GM21381 (cell line): Measurements from ENCODE around the gene VIPAS39.
"Not testable (repeated sequence)": the region's sequence is repeated elsewhere in the genome, so short reads cannot be mapped to it uniquely, and the experiment has no call there.

ENCODE experiments used
- ATAC-seq: cut with Tn5 transposase; IDR thresholded peaks from one replicate; pipeline ENCODE4 v1.9.1; 2021; ENCODE audit warnings: mild to moderate bottlenecking, moderate library complexity; ENCODE audit not compliant: unreplicated experiment

VIPAS39 gene

GRCh38 chr14:77470224-77470870, 12.9 kb upstream of the VIPAS39 start:
- ATAC-seq, result no peak

GRCh38 chr14:77469539-77469938, 12.1 kb upstream of the VIPAS39 start:
- ATAC-seq, result no peak

GRCh38 chr14:77469067-77469505, 11.7 kb upstream of the VIPAS39 start:
- no peak for ATAC-seq

- ATAC-seq, result no peak
Measured at GRCh38 chr14:77467801-77468200, 10.4 kb upstream of the VIPAS39 start.

GRCh38 chr14:77459072-77459723, 1.8 kb upstream of the VIPAS39 start:
- no peak for ATAC-seq

GRCh38 chr14:77458249-77458950, 999 bp upstream of the VIPAS39 start:
- peak; percentile 14 for ATAC-seq

GRCh38 chr14:77457115-77457521, 283 bp downstream of the VIPAS39 start:
- no peak for ATAC-seq

GRCh38 chr14:77455966-77456640, 1.3 kb downstream of the VIPAS39 start:
- ATAC-seq, result no peak

GRCh38 chr14:77442196-77442595, 15.2 kb downstream of the VIPAS39 start:
- ATAC-seq, result no peak

GRCh38 chr14:77439861-77440260, 17.5 kb downstream of the VIPAS39 start:
- ATAC-seq, result no peak

GRCh38 chr14:77438596-77438995, 18.8 kb downstream of the VIPAS39 start:
- no peak for ATAC-seq

- no peak for ATAC-seq
Measured at GRCh38 chr14:77436042-77436441, 21.4 kb downstream of the VIPAS39 start.

- ATAC-seq, result no peak
Measured at GRCh38 chr14:77426396-77426795, 31.0 kb downstream of the VIPAS39 start.

- ATAC-seq, result no peak
Measured at GRCh38 chr14:77424862-77425261, 32.5 kb downstream of the VIPAS39 start.

- ATAC-seq, result no peak
Measured at GRCh38 chr14:77423423-77423822, 34.0 kb downstream of the VIPAS39 start, which contains the start of gene NOXRED1. NOXRED1 (minus strand) TSS chr14:77423523; CDS start chr14:77422889, 634 bp downstream.

- no peak for ATAC-seq
Measured at GRCh38 chr14:77421201-77421600, 36.2 kb downstream of the VIPAS39 start.

- no peak for ATAC-seq
Measured at GRCh38 chr14:77416836-77417235, 40.6 kb downstream of the VIPAS39 start.

- ATAC-seq, result not testable (repeated sequence)
Measured at GRCh38 chr14:77416098-77416497, 41.3 kb downstream of the VIPAS39 start.

- not testable (repeated sequence) for ATAC-seq
Measured at GRCh38 chr14:77415403-77416030, 41.9 kb downstream of the VIPAS39 start.

GRCh38 chr14:77409131-77409533, 48.3 kb downstream of the VIPAS39 start:
- ATAC-seq, result no peak

GRCh38 chr14:77407158-77407557, 50.2 kb downstream of the VIPAS39 start:
- ATAC-seq, result no peak
